Neuronal stem cell (in vitro differentiated cells): Measurements from ENCODE around the gene FBXO34.

Experiments
- DNase-seq: peaks from one replicate; pipeline ENCODE4 v3.0.0-alpha.2; 2013; ENCODE audit warnings: low spot score
- H2AFZ ChIP-seq: one replicate; pipeline ENCODE4 v1.6.1; 2013; ENCODE audit warnings: mild to moderate bottlenecking, low read length, inconsistent platforms
- H2AK5ac ChIP-seq: 2 replicates; pipeline ENCODE4 v1.6.1; 2013; ENCODE audit warnings: low read depth, mild to moderate bottlenecking, inconsistent platforms, low read length, moderate library complexity, mixed read lengths
- H2BK120ac ChIP-seq: 2 replicates; pipeline ENCODE4 v1.6.1; 2013; ENCODE audit warnings: low read depth, mild to moderate bottlenecking, inconsistent platforms, low read length, moderate library complexity, mixed read lengths
- H2BK12ac ChIP-seq: one replicate; pipeline ENCODE4 v1.6.1; 2013; ENCODE audit warnings: low read length, inconsistent platforms
- H2BK15ac ChIP-seq: 2 replicates; pipeline ENCODE4 v1.6.1; 2013; ENCODE audit warnings: mild to moderate bottlenecking, low read length, inconsistent platforms, mixed read lengths
- H2BK5ac ChIP-seq: one replicate; pipeline ENCODE4 v1.6.1; 2013; ENCODE audit warnings: inconsistent platforms, mild to moderate bottlenecking, low read length, moderate library complexity
- H3K14ac ChIP-seq: one replicate; pipeline ENCODE4 v1.6.1; 2013; ENCODE audit warnings: low read length, inconsistent platforms
- H3K18ac ChIP-seq: 2 replicates; pipeline ENCODE4 v1.6.1; 2013; ENCODE audit warnings: low read length, inconsistent platforms
- H3K23ac ChIP-seq: 2 replicates; pipeline ENCODE4 v1.6.1; 2013; ENCODE audit warnings: low read depth, mild to moderate bottlenecking, mixed read lengths, low read length, inconsistent platforms; ENCODE audit not compliant: poor library complexity
- H3K27ac ChIP-seq: replicated peaks from 3 replicates; pipeline ENCODE4 v1.5.1; 2013; ENCODE audit warnings: low read length, inconsistent platforms
- H3K27me3 ChIP-seq, 3 experiments: 2 replicates each; pipeline ENCODE4 v1.6.1; 2013; ENCODE audit warnings: low read length in 3 of 3, mild to moderate bottlenecking in 2 of 3, inconsistent platforms in 1 of 3, low read depth in 1 of 3, mixed read lengths in 1 of 3, moderate library complexity in 1 of 3; ENCODE audit not compliant: control insufficient read depth in 3 of 3, insufficient read depth in 3 of 3
- H3K36me3 ChIP-seq, 2 donors: replicated peaks in 1 of 2; 2 replicates each; pipeline ENCODE4 v1.6.1; 2013; ENCODE audit warnings: low read length in 2 of 2; ENCODE audit not compliant: control insufficient read depth in 2 of 2, insufficient read depth in 2 of 2
- H3K4ac ChIP-seq: 2 replicates; pipeline ENCODE4 v1.6.1; 2013; ENCODE audit warnings: inconsistent platforms, mild to moderate bottlenecking, low read length, moderate library complexity
- H3K4me1 ChIP-seq, 2 donors: 1 replicate in 1 of 2; 2 replicates in 1 of 2; pipeline ENCODE4 v1.6.1; 2013; ENCODE audit warnings: low read length in 2 of 2, low read depth in 1 of 2; ENCODE audit not compliant: control insufficient read depth in 2 of 2, insufficient read depth in 1 of 2
- H3K4me2 ChIP-seq: one replicate; pipeline ENCODE4 v1.6.1; 2013; ENCODE audit warnings: mild to moderate bottlenecking, low read length, inconsistent platforms; ENCODE audit not compliant: insufficient read depth, poor library complexity, severe bottlenecking
- H3K4me3 ChIP-seq, 2 donors: 2 replicates each; pipeline ENCODE4 v1.5.1; 2013; ENCODE audit warnings: low read length in 2 of 2, mild to moderate bottlenecking in 2 of 2, inconsistent platforms in 1 of 2, moderate library complexity in 1 of 2
- H3K79me1 ChIP-seq: one replicate; pipeline ENCODE4 v1.6.1; 2013; ENCODE audit warnings: low read depth, mild to moderate bottlenecking, inconsistent platforms, low read length, moderate library complexity
- H3K9ac ChIP-seq: one replicate; pipeline ENCODE4 v1.6.1; 2013; ENCODE audit warnings: mild to moderate bottlenecking, low read depth, low read length, inconsistent platforms; ENCODE audit not compliant: poor library complexity
- H3K9me3 ChIP-seq, 2 donors: replicated peaks in 1 of 2; 2 replicates each; pipeline versions ENCODE3 to v1.6.1; 2013; ENCODE audit warnings: low read length in 2 of 2, mild to moderate bottlenecking in 2 of 2, inconsistent platforms in 1 of 2, low read depth in 1 of 2, mixed read lengths in 1 of 2, moderate library complexity in 1 of 2; ENCODE audit not compliant: control insufficient read depth in 2 of 2, insufficient read depth in 1 of 2
- H4K8ac ChIP-seq: one replicate; pipeline ENCODE4 v1.6.1; 2013; ENCODE audit warnings: low read depth, mild to moderate bottlenecking, inconsistent platforms, low read length, moderate library complexity
- H4K91ac ChIP-seq: one replicate; pipeline ENCODE4 v1.6.1; 2013; ENCODE audit warnings: low read length, low read depth, mild to moderate bottlenecking, inconsistent platforms; ENCODE audit not compliant: poor library complexity
- WGBS, 2 donors: extraction: QIAGEN DNeasy Blood & Tissue Kit; methylation state at CpG; one replicate each; pipeline ENCODE4 v1.1.7; 2013; ENCODE audit warnings: missing lambda C conversion rate in 2 of 2, mixed read lengths in 1 of 2; ENCODE audit not compliant: insufficient read length in 2 of 2, insufficient replicate concordance in 1 of 2; ENCODE audit errors: extremely low coverage in 2 of 2; 5-methylcytosine and 5-hydroxymethylcytosine counted together

Gene FBXO34

GRCh38 chr14:55281316-55281839 lies 10.2 kb downstream of the FBXO34 start:
- H3K27ac ChIP-seq: no peak overlapping the region

GRCh38 chr14:55285048-55285652 lies 13.9 kb downstream of the FBXO34 start:
- H2BK5ac ChIP-seq: no peak overlapping the region
- H3K14ac ChIP-seq: no peak overlapping the region
- no peak overlapping the region for H3K9ac ChIP-seq
- H3K18ac ChIP-seq: no peak overlapping the region
- no CpG with 5 or more reads among the region's 13 CpGs for WGBS, 2 donors
- H2AK5ac ChIP-seq: no peak overlapping the region
- H2BK120ac ChIP-seq: no peak overlapping the region
- H3K36me3 ChIP-seq: peaks cover 0 to 2% of the 10 kb centered on the region in 2 donors
- H2AFZ ChIP-seq: no peak overlapping the region
- H4K91ac ChIP-seq: no peak overlapping the region
- H3K79me1 ChIP-seq: no peaks in the 10 kb centered on the region
- no peaks in the 10 kb centered on the region for H3K4me1 ChIP-seq
- no peaks in the 10 kb centered on the region for H3K27me3 ChIP-seq
- H3K4me3 ChIP-seq: no peak overlapping the region
- DNase-seq: no peak
- H3K4me2 ChIP-seq: no peak overlapping the region
- no peak overlapping the region for H3K4ac ChIP-seq
- no peak overlapping the region for H2BK12ac ChIP-seq
- no peak overlapping the region for H3K27ac ChIP-seq
- H3K9me3 ChIP-seq: peaks cover 0 to 1% of the 10 kb centered on the region in 2 donors
- no peak overlapping the region for H4K8ac ChIP-seq
- H2BK15ac ChIP-seq: no peak overlapping the region
- no peak overlapping the region for H3K23ac ChIP-seq

More at GRCh38 chr14:55281316-55281839, 10.2 kb downstream of the FBXO34 start:
- no peak for DNase-seq
- Histone ChIP-seq H3K9ac (no peak overlapping the region), H2BK5ac (no peak overlapping the region), H3K4me3 (no peak overlapping the region), H3K4ac (no peak overlapping the region), H2AK5ac (no peak overlapping the region), H3K4me2 (no peak overlapping the region), H3K27me3 (no peaks in the 10 kb centered on the region), H3K79me1 (peaks cover 2% of the 10 kb centered on the region), H4K91ac (no peak overlapping the region), H3K18ac (no peak overlapping the region), H2AFZ (no peak overlapping the region), H4K8ac (no peak overlapping the region), H2BK12ac (no peak overlapping the region), H2BK15ac (no peak overlapping the region), H3K9me3 (peaks cover 0 to 4% of the 10 kb centered on the region in 2 donors), H3K4me1 (no peaks in the 10 kb centered on the region), H3K23ac (no peak overlapping the region), H3K36me3 (peaks cover 0 to 12% of the 10 kb centered on the region in 2 donors), H2BK120ac (no peak overlapping the region), H3K14ac (no peak overlapping the region)
- WGBS, 2 donors: no CpG with 5 or more reads among the region's 6 CpGs

- DNase-seq: no peak
- no CpG with 5 or more reads among the region's 6 CpGs for WGBS, 2 donors
- Histone ChIP-seq H2AK5ac (no peak overlapping the region), H3K23ac (no peak overlapping the region), H2BK12ac (no peak overlapping the region), H3K4me1 (no peaks in the 10 kb centered on the region), H3K27me3 (no peaks in the 10 kb centered on the region), H3K18ac (no peak overlapping the region), H3K9ac (no peak overlapping the region), H2BK15ac (no peak overlapping the region), H3K4me3 (no peak overlapping the region), H3K4me2 (no peak overlapping the region), H3K14ac (no peak overlapping the region), H3K9me3 (no peaks in the 10 kb centered on the region), H2BK120ac (no peak overlapping the region), H3K27ac (no peak overlapping the region), H2AFZ (no peak overlapping the region), H3K36me3 (peaks cover 0 to 2% of the 10 kb centered on the region in 2 donors), H4K8ac (no peak overlapping the region), H4K91ac (no peak overlapping the region), H3K4ac (no peak overlapping the region), H2BK5ac (no peak overlapping the region), H3K79me1 (peaks cover 4% of the 10 kb centered on the region)
Measured at GRCh38 chr14:55288439-55288838, 17.2 kb downstream of the FBXO34 start.

GRCh38 chr14:55291480-55292081 lies 20.4 kb downstream of the FBXO34 start:
- no peak overlapping the region for H3K14ac ChIP-seq
- H2BK5ac ChIP-seq: no peak overlapping the region
- no peak overlapping the region for H2BK12ac ChIP-seq
- H2AK5ac ChIP-seq: no peak overlapping the region
- H3K18ac ChIP-seq: no peak overlapping the region
- no peak overlapping the region for H4K8ac ChIP-seq
- H3K4me2 ChIP-seq: no peak overlapping the region
- no peak overlapping the region for H4K91ac ChIP-seq
- no peak overlapping the region for H2BK120ac ChIP-seq
- no peak overlapping the region for H3K4ac ChIP-seq
- no peaks in the 10 kb centered on the region for H3K4me1 ChIP-seq
- no peaks in the 10 kb centered on the region for H3K9me3 ChIP-seq
- H3K9ac ChIP-seq: no peak overlapping the region
- H3K27ac ChIP-seq: no peak overlapping the region
- no peak overlapping the region for H3K4me3 ChIP-seq
- no peak overlapping the region for H2BK15ac ChIP-seq
- peaks cover 0 to 2% of the 10 kb centered on the region in 2 donors for H3K36me3 ChIP-seq
- no peak overlapping the region for H3K23ac ChIP-seq
- peaks cover 4% of the 10 kb centered on the region for H3K79me1 ChIP-seq
- whole genome bisulfite sequencing, 2 donors: no CpG with 5 or more reads among the region's 3 CpGs
- H2AFZ ChIP-seq: no peak overlapping the region
- H3K27me3 ChIP-seq: no peaks in the 10 kb centered on the region
- DNase-seq: no peak
